Endothelial cell of umbilical vein (primary cell): ENCODE data around the gene PROSER1. TPM values are rescaled to one million over a fixed set of nuclear protein-coding genes. Genes with fewer than 3 reads are reported as not detected.

ENCODE experiments used
- BruUV-seq: library from RNA; stranded (reverse); fragments of 400-500 nt; replicated peaks from 2 replicates; lab custom pipeline; 2021; lab: Mats Ljungman, UMichigan
- CTCF ChIA-PET: fragments of 300-600, 350-600 bp; sonication (Branson Sonifier 250); formaldehyde crosslinking; loops from one replicate; lab custom pipeline; 2021; ENCODE audit warnings: antibody characterized with exemption, inconsistent platforms; lab: Charles Lee
- POLR2A ChIA-PET: fragments of 300-600, 350-600 bp; sonication (Branson Sonifier 250); formaldehyde crosslinking; loops from one replicate; lab custom pipeline; 2021; ENCODE audit warnings: antibody characterized with exemption, inconsistent platforms; lab: Charles Lee
- DNase-seq: peaks from one replicate; pipeline ENCODE4 v3.0.0-alpha.2; 2011; ENCODE audit warnings: low read depth, low spot score
- FAIRE-seq: peaks from 2 replicates; lab custom pipeline; 2011; peaks lifted over from hg19 to GRCh38; lab: Jason Lieb, UNC
- H2AFZ ChIP-seq: 2 replicates; pipeline ENCODE4 v1.6.0; 2012; ENCODE audit warnings: low read depth, low read length, control low read depth, inconsistent platforms
- H3K27ac ChIP-seq: 2 replicates; pipeline ENCODE4 v1.5.1; 2011; ENCODE audit warnings: low read depth, mild to moderate bottlenecking, control low read depth, low read length, moderate library complexity; ENCODE audit not compliant: insufficient read depth
- H3K27me3 ChIP-seq, 2 experiments: 2 replicates each; pipeline versions ENCODE4 v1.6.0 to v1.6.1; 2011; ENCODE audit warnings: low read length in 2 of 2, mixed read lengths in 1 of 2; ENCODE audit not compliant: control insufficient read depth in 2 of 2, insufficient read depth in 2 of 2
- H3K36me3 ChIP-seq, 2 experiments: 2 replicates in 1 of 2; 3 replicates in 1 of 2; pipeline ENCODE4 v1.5.1; 2011; ENCODE audit warnings: low read length in 2 of 2, mild to moderate bottlenecking in 1 of 2, moderate library complexity in 1 of 2; ENCODE audit not compliant: control insufficient read depth in 2 of 2, insufficient read depth in 2 of 2; ENCODE audit errors: extremely low read depth in 1 of 2
- H3K4me1 ChIP-seq: 3 replicates; pipeline ENCODE4 v1.5.1; 2011; ENCODE audit warnings: mild to moderate bottlenecking, low read length; ENCODE audit not compliant: control insufficient read depth, insufficient read depth; ENCODE audit errors: extremely low read depth
- H3K4me2 ChIP-seq: 2 replicates; pipeline ENCODE4 v1.6.1; 2011; ENCODE audit warnings: low read length, control low read depth, mixed read lengths; ENCODE audit not compliant: insufficient read depth
- H3K4me3 ChIP-seq, 3 experiments: fragments of 200-600 bp in 1 of 3; sonication (generic), shearing (Covaris generic) in 1 of 3; replicated peaks in 1 of 3; 2 replicates each; pipeline ENCODE4 v1.5.1; 2011 to 2016; ENCODE audit warnings: control low read depth in 3 of 3, low read length in 3 of 3, mild to moderate bottlenecking in 2 of 3, inconsistent platforms in 1 of 3, low read depth in 1 of 3, moderate library complexity in 1 of 3; ENCODE audit not compliant: insufficient read depth in 1 of 3
- H3K79me2 ChIP-seq: 2 replicates; pipeline ENCODE4 v1.6.0; 2012; ENCODE audit warnings: low read length, inconsistent platforms; ENCODE audit not compliant: control insufficient read depth, insufficient read depth
- H3K9ac ChIP-seq: replicated peaks from 2 replicates; pipeline ENCODE3; 2011; ENCODE audit warnings: low read length, control low read depth; ENCODE audit not compliant: insufficient read depth; ENCODE audit errors: extremely low read depth
- H3K9me1 ChIP-seq: replicated peaks from 3 replicates; pipeline ENCODE4 v1.6.0; 2011; ENCODE audit warnings: mild to moderate bottlenecking, low read length; ENCODE audit not compliant: control insufficient read depth, insufficient read depth; ENCODE audit errors: extremely low read depth
- H3K9me3 ChIP-seq: replicated peaks from 2 replicates; pipeline ENCODE4 v1.5.1; 2012; ENCODE audit warnings: low read length, inconsistent platforms; ENCODE audit not compliant: control insufficient read depth, insufficient read depth
- H4K20me1 ChIP-seq: replicated peaks from 2 replicates; pipeline ENCODE3; 2011; ENCODE audit warnings: mild to moderate bottlenecking, low read length; ENCODE audit not compliant: control insufficient read depth, insufficient read depth; ENCODE audit errors: extremely low read depth
- EZH2 ChIP-seq: IDR thresholded peaks from 2 replicates; pipeline ENCODE4 v1.6.1; 2012; ENCODE audit warnings: borderline replicate concordance, low read depth, mild to moderate bottlenecking, moderate library complexity, low read length, inconsistent platforms; ENCODE audit not compliant: severe bottlenecking
- FOS ChIP-seq: IDR thresholded peaks from 2 replicates; pipeline ENCODE4 v1.6.1; 2011; ENCODE audit warnings: mild to moderate bottlenecking, low read length, moderate library complexity, borderline replicate concordance; ENCODE audit not compliant: insufficient read depth
- GATA2 ChIP-seq: IDR thresholded peaks from 2 replicates; pipeline ENCODE4 v1.7.0; 2011; ENCODE audit warnings: low read depth, mild to moderate bottlenecking, moderate library complexity, mixed read lengths, low read length; ENCODE audit not compliant: insufficient read length, insufficient read depth
- JUN ChIP-seq: IDR thresholded peaks from 2 replicates; pipeline ENCODE4 v1.6.1; 2011; ENCODE audit warnings: borderline replicate concordance, low read depth; ENCODE audit not compliant: insufficient read length, insufficient read depth
- MAX ChIP-seq: IDR thresholded peaks from 2 replicates; pipeline ENCODE4 v1.6.1; 2011; ENCODE audit not compliant: insufficient read depth, insufficient read length
- MYC ChIP-seq: IDR thresholded peaks from one replicate; pipeline ENCODE4 v1.6.1; 2011; ENCODE audit warnings: mild to moderate bottlenecking, low read depth, low read length
- POLR2A ChIP-seq: IDR thresholded peaks from 2 replicates; pipeline ENCODE4 v1.6.1; 2012; ENCODE audit warnings: low read depth, mild to moderate bottlenecking, control low read depth, low read length
- POLR2AphosphoS5 ChIP-seq: IDR thresholded peaks from 2 replicates; pipeline ENCODE4 v1.6.1; 2012; ENCODE audit warnings: low read depth, mild to moderate bottlenecking, control low read depth, low read length, moderate library complexity; ENCODE audit not compliant: insufficient read depth
- dilution Hi-C: fragments of 300-500 bp; cut with MboI; formaldehyde crosslinking; loops from one replicate; pipeline ENCODE4 v1.15.0; 2019; ENCODE audit warnings: low sequenced_read_pairs; ENCODE audit not compliant: extremely low pct_ligation_motif_present
- intact Hi-C: fragments of 100-400 bp; cut with micrococcal nuclease; formaldehyde crosslinking; loops from one replicate; pipeline ENCODE4 v1.10.0; 2022
- polyA plus RNA-seq, 4 experiments: library from polyadenylated mRNA; depleted of rRNA in 3 of 4; stranded (reverse) in 3 of 4; unstranded in 1 of 4; fragments of >200 nt; gene quantifications; 2 replicates each; pipeline versions ENCODE4 v1.2.1 to v1.2.3, GENCODE V29; 2011 to 2012; ENCODE audit warnings: missing spikeins in 1 of 4
- total RNA-seq: library from RNA; stranded (reverse); gene quantifications from 2 replicates; pipeline ENCODE4 v1.2.3, GENCODE V29; 2021
- TF ChIP-seq, protein P1 (sequence below), 2 donors: IDR thresholded peaks; 1 replicate in 1 of 2; 2 replicates in 1 of 2; pipeline ENCODE4 v1.5.1; 2011; ENCODE audit warnings: low read length in 2 of 2, mild to moderate bottlenecking in 2 of 2, moderate library complexity in 2 of 2, control low read depth in 1 of 2, inconsistent platforms in 1 of 2, low read depth in 1 of 2; ENCODE audit not compliant: insufficient read depth in 1 of 2; ENCODE audit errors: extremely low read depth in 1 of 2

PROSER1 gene
- total and polyA plus RNA-seq, 2 donors (not counting 3 experiments of a cell fraction or from before 2014, with no cell fraction given) = 38.3 to 40.4 TPM

GRCh38 chr13:39034085-39034484 lies 3.8 kb downstream of the PROSER1 start:
- TF ChIP-seq MYC (no peak), FOS (no peak), POLR2AphosphoS5 (no peak), JUN (no peak), MAX (no peak), GATA2 (no peak), POLR2A (no peak), EZH2 (no peak)
- TF ChIP-seq, protein P1, sequence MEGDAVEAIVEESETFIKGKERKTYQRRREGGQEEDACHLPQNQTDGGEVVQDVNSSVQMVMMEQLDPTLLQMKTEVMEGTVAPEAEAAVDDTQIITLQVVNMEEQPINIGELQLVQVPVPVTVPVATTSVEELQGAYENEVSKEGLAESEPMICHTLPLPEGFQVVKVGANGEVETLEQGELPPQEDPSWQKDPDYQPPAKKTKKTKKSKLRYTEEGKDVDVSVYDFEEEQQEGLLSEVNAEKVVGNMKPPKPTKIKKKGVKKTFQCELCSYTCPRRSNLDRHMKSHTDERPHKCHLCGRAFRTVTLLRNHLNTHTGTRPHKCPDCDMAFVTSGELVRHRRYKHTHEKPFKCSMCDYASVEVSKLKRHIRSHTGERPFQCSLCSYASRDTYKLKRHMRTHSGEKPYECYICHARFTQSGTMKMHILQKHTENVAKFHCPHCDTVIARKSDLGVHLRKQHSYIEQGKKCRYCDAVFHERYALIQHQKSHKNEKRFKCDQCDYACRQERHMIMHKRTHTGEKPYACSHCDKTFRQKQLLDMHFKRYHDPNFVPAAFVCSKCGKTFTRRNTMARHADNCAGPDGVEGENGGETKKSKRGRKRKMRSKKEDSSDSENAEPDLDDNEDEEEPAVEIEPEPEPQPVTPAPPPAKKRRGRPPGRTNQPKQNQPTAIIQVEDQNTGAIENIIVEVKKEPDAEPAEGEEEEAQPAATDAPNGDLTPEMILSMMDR (IDR thresholded peaks at IDR 0.05; ENCODE audit: extremely low read depth in 1 of 2, insufficient read depth in 1 of 2, low read depth in 1 of 2, low read length in 2 of 2) = no peak
- FAIRE-seq = no peak
- CTCF ChIA-PET = no interaction called here

More at GRCh38 chr13:39034085-39034484, 3.8 kb downstream of the PROSER1 start:
- no TSS peak for BruUV-seq
- Histone ChIP-seq H3K79me2 (peaks cover 76% of the 10 kb centered on the region), H3K9ac (no peak overlapping the region), H3K9me1 (no peaks in the 10 kb centered on the region), H3K36me3 (peaks cover 0 to 2% of the 10 kb centered on the region in 2 experiments), H3K4me3 (no peak overlapping the region), H3K27ac (no peak overlapping the region), H4K20me1 (peaks cover 4% of the 10 kb centered on the region), H3K4me2 (no peak overlapping the region), H3K27me3 (no peaks in the 10 kb centered on the region), H3K4me1 (peaks cover 19% of the 10 kb centered on the region), H2AFZ (no peak overlapping the region), H3K9me3 (no peaks in the 10 kb centered on the region)
- no peak for DNase-seq
- POLR2A ChIA-PET = no interaction called here
- dilution Hi-C loops = no loop called here
- intact Hi-C loops = loop anchor here (10.0 kb wide), 3 partner anchors 381 to 1741 kb away; partner anchors contain the start of genes MRPS31 and UFM1
